OCI-LY7 (cell line): ENCODE data around the gene TMEM176A. TPM values are rescaled to one million over a fixed set of nuclear protein-coding genes. Genes with fewer than 3 reads are reported as not detected.

Source experiments
- BruUV-seq: library from RNA; stranded (reverse); fragments of 400-500 nt; replicated peaks from 2 replicates; lab custom pipeline; 2021; lab: Mats Ljungman, UMichigan
- CTCF ChIA-PET: fragments of 300-600 bp; sonication (Branson Sonifier 250); formaldehyde crosslinking; loops from one replicate; lab custom pipeline; 2022; ENCODE audit warnings: antibody characterized with exemption; ENCODE audit not compliant: unreplicated experiment; lab: Charles Lee
- POLR2A ChIA-PET: fragments of 300-600 bp; sonication (Branson Sonifier 250); formaldehyde crosslinking; loops from one replicate; lab custom pipeline; 2022; ENCODE audit warnings: antibody characterized with exemption; lab: Charles Lee
- DNase-seq: peaks from one replicate; pipeline ENCODE4 v3.0.0-alpha.2; 2015; ENCODE audit warnings: low spot score
- H2AFZ ChIP-seq: fragments of 200-600 bp; sonication (generic), shearing (Covaris generic); 2 replicates; pipeline ENCODE4 v1.6.1; 2014; ENCODE audit warnings: mild to moderate bottlenecking, antibody characterized with exemption, low read length, moderate library complexity
- H3K27ac ChIP-seq: fragments of 200-600 bp; sonication (generic); 2 replicates; pipeline ENCODE4 v1.5.1; 2014; ENCODE audit warnings: mixed run types, low read depth, mild to moderate bottlenecking, moderate library complexity, low read length, inconsistent platforms; ENCODE audit not compliant: poor library complexity, severe bottlenecking
- H3K36me3 ChIP-seq: fragments of 200-600 bp; sonication (generic); 2 replicates; pipeline ENCODE4 v1.6.1; 2014; ENCODE audit warnings: mild to moderate bottlenecking, antibody characterized with exemption, low read length, moderate library complexity, mixed read lengths; ENCODE audit not compliant: insufficient read depth
- H3K4me1 ChIP-seq: fragments of 200-600 bp; sonication (generic); 2 replicates; pipeline ENCODE4 v1.5.1; 2014; ENCODE audit warnings: mild to moderate bottlenecking, low read length; ENCODE audit not compliant: insufficient read depth, poor library complexity, severe bottlenecking
- H3K4me2 ChIP-seq: fragments of 200-600 bp; sonication (generic); 2 replicates; pipeline ENCODE4 v1.6.1; 2014; ENCODE audit warnings: mild to moderate bottlenecking, low read length
- H3K4me3 ChIP-seq: fragments of 200-600 bp; sonication (generic); 2 replicates; pipeline ENCODE4 v1.5.1; 2014; ENCODE audit warnings: mild to moderate bottlenecking, low read depth, low read length; ENCODE audit not compliant: poor library complexity, severe bottlenecking
- H3K79me2 ChIP-seq: fragments of 200-600 bp; sonication (generic); 2 replicates; pipeline ENCODE4 v1.6.1; 2016; ENCODE audit warnings: low read depth, mild to moderate bottlenecking, low read length, moderate library complexity, mixed read lengths; ENCODE audit not compliant: insufficient read depth
- H3K9me2 ChIP-seq: fragments of 200-600 bp; sonication (generic); 2 replicates; pipeline ENCODE4 v1.6.1; 2016; ENCODE audit warnings: mild to moderate bottlenecking, low read length, mixed read lengths; ENCODE audit not compliant: insufficient read depth
- H3K9me3 ChIP-seq: fragments of 200-600 bp; sonication (generic); 2 replicates; pipeline ENCODE4 v1.6.1; 2014; ENCODE audit warnings: mild to moderate bottlenecking, mixed run types, low read length, mixed read lengths
- H4K20me1 ChIP-seq: fragments of 200-600 bp; sonication (generic); 2 replicates; pipeline ENCODE4 v1.6.1; 2014; ENCODE audit warnings: mild to moderate bottlenecking, antibody characterized with exemption, low read length, moderate library complexity, mixed read lengths; ENCODE audit not compliant: insufficient read depth
- CTCF ChIP-seq: fragments of 200-600 bp; sonication (generic); conservative IDR thresholded peaks from 2 replicates; pipeline ENCODE4 v1.5.1; 2014; ENCODE audit warnings: mild to moderate bottlenecking, antibody characterized with exemption, low read length, moderate library complexity, mixed read lengths
- EZH2phosphoT487 ChIP-seq: fragments of 200-600 bp; sonication (generic); IDR thresholded peaks from 2 replicates; pipeline ENCODE4 v1.6.1; 2018; ENCODE audit warnings: low read depth, borderline replicate concordance, mild to moderate bottlenecking, mixed run types, antibody characterized with exemption, low read length, moderate library complexity, mixed read lengths
- intact Hi-C: fragments of 100-400 bp; cut with micrococcal nuclease; formaldehyde crosslinking; loops from one replicate; pipeline ENCODE4 v1.10.0; 2022; ENCODE audit not compliant: unreplicated experiment
- total RNA-seq, 2 experiments: library from RNA; depleted of rRNA in 1 of 2; stranded (reverse); fragments of >200 nt in 1 of 2; shearing (Covaris generic) in 1 of 2; gene quantifications; 2 replicates each; pipeline ENCODE4 v1.2.3, GENCODE V29; 2014 to 2022

The TMEM176A gene
- total RNA-seq, 2 experiments from 2014 or later, result not detected

DNA sequence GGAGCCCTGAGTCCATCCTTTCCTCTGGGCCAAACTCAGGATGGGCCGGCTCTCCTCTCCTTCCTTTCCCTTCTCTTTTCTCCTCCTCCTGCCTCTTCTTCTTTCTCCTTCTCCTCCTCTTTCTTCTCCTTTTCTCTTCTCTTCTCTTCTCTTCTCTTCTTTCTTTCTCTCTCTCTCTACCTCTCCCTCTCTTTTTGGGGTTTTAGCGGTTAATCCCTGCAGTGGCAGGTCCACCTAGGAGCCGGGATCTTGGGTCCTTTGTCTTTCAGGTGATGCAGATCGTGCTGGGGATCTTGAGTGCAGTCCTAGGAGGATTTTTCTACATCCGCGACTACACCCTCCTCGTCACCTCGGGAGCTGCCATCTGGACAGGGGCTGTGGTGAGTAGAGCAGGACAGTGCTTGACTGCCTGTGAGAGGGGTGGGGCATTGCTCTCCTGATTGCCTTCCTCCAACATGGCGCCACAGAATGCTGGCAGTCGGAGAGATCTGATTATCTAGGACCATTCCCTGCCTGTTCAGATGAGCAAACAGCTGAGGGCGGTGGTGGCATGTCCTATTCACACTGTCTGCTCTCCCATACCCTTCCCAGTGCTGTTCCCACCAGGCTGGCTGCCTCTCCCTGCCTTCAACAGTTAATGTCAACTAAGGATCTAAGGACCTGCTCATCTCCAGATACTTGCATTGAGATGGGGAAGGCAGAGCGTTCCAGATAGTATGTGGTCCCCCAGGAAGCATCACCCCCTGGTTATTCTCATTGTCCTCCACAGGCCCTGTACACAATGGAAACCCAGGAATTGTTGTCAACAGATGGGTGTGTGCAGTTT is 1.6 kb downstream of the TMEM176A start:
- no peak overlapping the region for H2AFZ ChIP-seq
- no peak for TF ChIP-seq EZH2phosphoT487
- no peak for TF ChIP-seq CTCF
- no peaks in the 10 kb centered on the region for H4K20me1 ChIP-seq
- no TSS peak for BruUV-seq
- H3K4me3 ChIP-seq, result no peak overlapping the region
- intact Hi-C loops, result no loop called here
- no peaks in the 10 kb centered on the region for H3K79me2 ChIP-seq
- H3K9me3 ChIP-seq, result no peaks in the 10 kb centered on the region
- H3K4me1 ChIP-seq, result no peaks in the 10 kb centered on the region
- CTCF ChIA-PET, result no interaction called here
- no peak overlapping the region for H3K27ac ChIP-seq
- no peaks in the 10 kb centered on the region for H3K9me2 ChIP-seq
- no peak for DNase-seq
- H3K36me3 ChIP-seq, result no peaks in the 10 kb centered on the region
- POLR2A ChIA-PET, result no interaction called here
- no peak overlapping the region for H3K4me2 ChIP-seq

- Histone ChIP-seq H2AFZ (no peak overlapping the region), H3K27ac (no peak overlapping the region), H3K9me2 (no peaks in the 10 kb centered on the region), H4K20me1 (no peaks in the 10 kb centered on the region), H3K4me2 (no peak overlapping the region), H3K9me3 (no peaks in the 10 kb centered on the region), H3K36me3 (no peaks in the 10 kb centered on the region), H3K79me2 (no peaks in the 10 kb centered on the region), H3K4me3 (no peak overlapping the region), H3K4me1 (no peaks in the 10 kb centered on the region)
- ChIA-PET CTCF (no interaction called here), POLR2A (no interaction called here)
- intact Hi-C loops, result no loop called here
- no peak for TF ChIP-seq CTCF
- TF ChIP-seq EZH2phosphoT487, result no peak
- DNase-seq, result no peak
- BruUV-seq, result no TSS peak
Observed at GRCh38 chr7:150803161-150803860, 2.7 kb downstream of the TMEM176A start.

GRCh38 chr7:150804802-150805201 is 4.2 kb downstream of the TMEM176A start:
- intact Hi-C loops, result no loop called here
- H3K9me2 ChIP-seq, result no peaks in the 10 kb centered on the region
- no peaks in the 10 kb centered on the region for H3K79me2 ChIP-seq
- TF ChIP-seq EZH2phosphoT487 (no peak), CTCF (no peak)
- no peak overlapping the region for H3K27ac ChIP-seq
- H3K4me1 ChIP-seq, result no peaks in the 10 kb centered on the region
- H3K36me3 ChIP-seq, result no peaks in the 10 kb centered on the region
- ChIA-PET CTCF (no interaction called here), POLR2A (no interaction called here)
- DNase-seq, result no peak
- no peak overlapping the region for H2AFZ ChIP-seq
- no peaks in the 10 kb centered on the region for H3K9me3 ChIP-seq
- no peak overlapping the region for H3K4me2 ChIP-seq
- H4K20me1 ChIP-seq, result no peaks in the 10 kb centered on the region
- H3K4me3 ChIP-seq, result no peak overlapping the region
- no TSS peak for BruUV-seq
